Mesodermal cell (in vitro differentiated cells): ENCODE results near the gene RNF213.

ENCODE experiments used
- H3K27ac ChIP-seq: 2 replicates; pipeline ENCODE4 v1.7.0; 2013; ENCODE audit warnings: mild to moderate bottlenecking, low read depth, low read length, moderate library complexity; ENCODE audit not compliant: severe bottlenecking
- H3K36me3 ChIP-seq: 2 replicates; pipeline ENCODE4 v1.7.1; 2013; ENCODE audit warnings: mild to moderate bottlenecking, low read length, moderate library complexity; ENCODE audit not compliant: control insufficient read depth, insufficient read depth
- H3K4me1 ChIP-seq: one replicate; pipeline ENCODE4 v1.7.1; 2013; ENCODE audit warnings: mild to moderate bottlenecking, low read length; ENCODE audit not compliant: insufficient read depth, control insufficient read depth, poor library complexity, severe bottlenecking
- H3K4me3 ChIP-seq: 2 replicates; pipeline ENCODE4 v1.7.0; 2013; ENCODE audit warnings: low read length, control low read depth, mild to moderate bottlenecking; ENCODE audit not compliant: insufficient read depth, poor library complexity, severe bottlenecking; ENCODE audit errors: extremely low read depth
- H3K9me3 ChIP-seq: 2 replicates; pipeline ENCODE4 v1.7.1; 2013; ENCODE audit warnings: mild to moderate bottlenecking, low read length, moderate library complexity; ENCODE audit not compliant: control insufficient read depth
- WGBS, 2 experiments: methylation state at CpG; one replicate each; pipeline ENCODE4 v1.1.5; 2013; ENCODE audit warnings: missing lambda C conversion rate in 2 of 2; ENCODE audit not compliant: insufficient coverage in 2 of 2; 5-methylcytosine and 5-hydroxymethylcytosine counted together

The RNF213 gene

GRCh38 chr17:80219013-80219762 lies 41.5 kb upstream of the RNF213 start:
- Histone ChIP-seq H3K36me3 (peaks cover 47% of the 10 kb centered on the region), H3K9me3 (no peaks in the 10 kb centered on the region), H3K27ac (no peak overlapping the region), H3K4me1 (peaks cover 12% of the 10 kb centered on the region), H3K4me3 (peak overlapping the region; percentile 89)
- WGBS, 2 experiments = 72 to 73% methylated on average over 11 to 14 of the region's 15 CpGs

- H3K9me3 ChIP-seq = no peaks in the 10 kb centered on the region
- 6 to 15% methylated on average over 2 to 5 of the region's 5 CpGs for WGBS, 2 experiments
- H3K36me3 ChIP-seq = peaks cover 45% of the 10 kb centered on the region
- peak overlapping the region; percentile 41 for H3K27ac ChIP-seq
- peaks cover 12% of the 10 kb centered on the region for H3K4me1 ChIP-seq
- peak overlapping the region; percentile 89 for H3K4me3 ChIP-seq
Measured at GRCh38 chr17:80219763-80220053, 40.9 kb upstream of the RNF213 start.

- WGBS, 2 experiments = 0 to 1% methylated on average over 42 to 53 of the region's 77 CpGs
- peak within 1 kb of the TSS; percentile 41 for H3K27ac ChIP-seq
- peaks cover 43% of the 10 kb centered on the region for H3K36me3 ChIP-seq
- peak within 1 kb of the TSS; percentile 89 for H3K4me3 ChIP-seq
- H3K9me3 ChIP-seq = no peaks in the 10 kb centered on the region
- peaks cover 12% of the 10 kb centered on the region for H3K4me1 ChIP-seq
Measured at GRCh38 chr17:80220054-80220735, 40.5 kb upstream of the RNF213 start, which contains the start of the genes SGSH and SLC26A11. TSS of gene SGSH (minus strand) at chr17:80220333. CDS start at chr17:80220313, 20 bp downstream. TSS of gene SLC26A11 (plus strand) at chr17:80220427. CDS start at chr17:80221561, 1,134 bp downstream.

GRCh38 chr17:80220736-80221215 lies 39.9 kb upstream of the RNF213 start:
- WGBS, 2 experiments = 3% methylated on average over 12 to 33 of the region's 41 CpGs
- Histone ChIP-seq H3K4me3 (peak overlapping the region; percentile 89), H3K27ac (no peak overlapping the region), H3K4me1 (peaks cover 12% of the 10 kb centered on the region), H3K36me3 (peaks cover 40% of the 10 kb centered on the region), H3K9me3 (no peaks in the 10 kb centered on the region)

GRCh38 chr17:80221351-80222105 lies 39.1 kb upstream of the RNF213 start:
- Histone ChIP-seq H3K4me1 (peaks cover 12% of the 10 kb centered on the region), H3K27ac (no peak overlapping the region), H3K4me3 (peak overlapping the region; percentile 89), H3K9me3 (no peaks in the 10 kb centered on the region), H3K36me3 (peaks cover 32% of the 10 kb centered on the region)
- WGBS, 2 experiments = 91 to 92% methylated on average over 24 to 25 of the region's 29 CpGs

- 96 to 97% methylated on average over 12 to 14 of the region's 18 CpGs for WGBS, 2 experiments
- Histone ChIP-seq H3K4me1 (peaks cover 12% of the 10 kb centered on the region), H3K36me3 (peaks cover 24% of the 10 kb centered on the region), H3K27ac (no peak overlapping the region), H3K9me3 (no peaks in the 10 kb centered on the region), H3K4me3 (no peak overlapping the region)
Measured at GRCh38 chr17:80222376-80223141, 38.1 kb upstream of the RNF213 start.

- H3K36me3 ChIP-seq = peaks cover 21% of the 10 kb centered on the region
- no peak overlapping the region for H3K4me3 ChIP-seq
- H3K9me3 ChIP-seq = no peaks in the 10 kb centered on the region
- H3K27ac ChIP-seq = no peak overlapping the region
- WGBS, 2 experiments = 94% methylated on average over 13 to 18 of the region's 18 CpGs
- H3K4me1 ChIP-seq = peaks cover 12% of the 10 kb centered on the region
Measured at GRCh38 chr17:80223142-80223815, 37.4 kb upstream of the RNF213 start.

GRCh38 chr17:80223838-80224497 lies 36.7 kb upstream of the RNF213 start:
- no peak overlapping the region for H3K27ac ChIP-seq
- no peak overlapping the region for H3K4me3 ChIP-seq
- H3K9me3 ChIP-seq = no peaks in the 10 kb centered on the region
- peaks cover 12% of the 10 kb centered on the region for H3K4me1 ChIP-seq
- WGBS, 2 experiments = 71 to 85% methylated on average over 10 of the region's 11 CpGs
- H3K36me3 ChIP-seq = peaks cover 21% of the 10 kb centered on the region

GRCh38 chr17:80224683-80225082 lies 36.0 kb upstream of the RNF213 start:
- no peak overlapping the region for H3K4me3 ChIP-seq
- H3K36me3 ChIP-seq = peaks cover 21% of the 10 kb centered on the region
- WGBS, 2 experiments = 74 to 96% methylated on average over 3 to 4 of the region's 6 CpGs
- H3K9me3 ChIP-seq = no peaks in the 10 kb centered on the region
- H3K27ac ChIP-seq = no peak overlapping the region
- peaks cover 9% of the 10 kb centered on the region for H3K4me1 ChIP-seq
